CD4-positive, alpha-beta T cell treated with Interleukin-15 for 1 hour (primary cell): ENCODE results near the gene DHRS2.
"Not testable (repeated sequence)": the region's sequence is repeated elsewhere in the genome, so short reads cannot be mapped to it uniquely, and the experiment has no call there.

Experiments
- DNase-seq: peaks from one replicate; pipeline ENCODE4 v3.0.0-alpha.2; 2020

Gene DHRS2

GRCh38 chr14:23650506-23650905, 14.3 kb downstream of the DHRS2 start:
- DNase-seq: no peak

GRCh38 chr14:23653051-23653450, 16.9 kb downstream of the DHRS2 start:
- DNase-seq: no peak

- no peak for DNase-seq
These were observed 18.1 kb downstream of the DHRS2 start for GRCh38 chr14:23654231-23654630.

GRCh38 chr14:23657959-23658470, 21.9 kb downstream of the DHRS2 start:
- DNase-seq: no peak

GRCh38 chr14:23660290-23661226, 24.4 kb downstream of the DHRS2 start:
- peak; percentile 73 for DNase-seq

GRCh38 chr14:23661542-23661941, 25.4 kb downstream of the DHRS2 start:
- no peak for DNase-seq

- DNase-seq: no peak
These were observed 27.0 kb downstream of the DHRS2 start for GRCh38 chr14:23663127-23663526.

GRCh38 chr14:23663711-23664110, 27.5 kb downstream of the DHRS2 start:
- DNase-seq: no peak

GRCh38 chr14:23664207-23664885, 28.2 kb downstream of the DHRS2 start:
- no peak for DNase-seq

- DNase-seq: no peak
These were observed 29.3 kb downstream of the DHRS2 start for GRCh38 chr14:23665302-23666016.

GRCh38 chr14:23667134-23667533, 31.0 kb downstream of the DHRS2 start:
- DNase-seq: no peak

GRCh38 chr14:23669441-23669840, 33.3 kb downstream of the DHRS2 start:
- DNase-seq: no peak

GRCh38 chr14:23670481-23670880, 34.3 kb downstream of the DHRS2 start:
- no peak for DNase-seq

GRCh38 chr14:23672200-23672599, 36.0 kb downstream of the DHRS2 start:
- no peak for DNase-seq

- no peak for DNase-seq
These were observed 39.2 kb downstream of the DHRS2 start for GRCh38 chr14:23675337-23675736.

GRCh38 chr14:23675906-23676305, 39.7 kb downstream of the DHRS2 start:
- DNase-seq: no peak

GRCh38 chr14:23681337-23681736, 45.2 kb downstream of the DHRS2 start:
- no peak for DNase-seq

- DNase-seq: not testable (repeated sequence)
These were observed 53.7 kb downstream of the DHRS2 start for GRCh38 chr14:23689709-23690514.

- DNase-seq: no peak
These were observed 56.3 kb downstream of the DHRS2 start for GRCh38 chr14:23692416-23692815.

- no peak for DNase-seq
These were observed 57.1 kb downstream of the DHRS2 start for GRCh38 chr14:23693252-23693775.

GRCh38 chr14:23694085-23694948, 58.2 kb downstream of the DHRS2 start:
- no peak for DNase-seq
